ENCODE data around the gene MUC6.
"Not testable (repeated sequence)": the region's sequence is repeated elsewhere in the genome, so short reads cannot be mapped to it uniquely, and the experiment has no call there.

Gene MUC6

GRCh38 chr11:1022908-1023810 lies 13.4 kb downstream of the MUC6 start:
- no peak for DNase-seq

- no peak for DNase-seq
These were observed 14.1 kb downstream of the MUC6 start for GRCh38 chr11:1022411-1022810.

- no peak for DNase-seq
These were observed 16.2 kb downstream of the MUC6 start for GRCh38 chr11:1020211-1020905.

DNA sequence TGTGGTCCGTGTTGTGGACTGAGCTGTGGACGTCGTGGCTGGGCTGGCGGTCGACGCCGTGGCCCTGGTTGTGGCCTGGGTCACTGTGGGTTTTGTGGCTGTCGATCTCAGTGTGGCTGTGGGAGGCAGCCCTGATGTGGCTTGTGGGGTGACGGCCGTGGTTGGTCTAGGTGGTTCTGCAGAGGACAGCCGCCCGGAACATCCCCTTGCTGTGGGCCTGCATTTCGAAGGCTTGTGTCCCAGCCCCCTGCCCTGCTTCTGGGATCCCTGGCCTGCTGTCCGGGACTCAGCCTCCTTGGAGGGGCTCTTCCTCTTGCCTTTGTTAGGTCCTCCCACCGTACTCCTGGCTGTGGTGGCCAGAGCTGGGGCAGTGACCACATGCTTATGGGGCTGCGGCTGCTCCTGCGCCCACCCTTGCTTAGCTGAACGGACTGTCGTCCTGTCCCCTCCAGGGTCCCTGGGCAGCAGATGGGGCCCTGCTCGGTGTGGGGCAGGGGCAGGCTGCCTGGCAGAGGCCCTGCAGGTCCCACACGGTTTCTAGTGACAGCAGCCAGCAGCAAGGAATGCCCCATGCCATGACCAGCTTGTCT lies 17.1 kb downstream of the MUC6 start:
- no peak for DNase-seq

GRCh38 chr11:1018091-1018490 lies 18.4 kb downstream of the MUC6 start:
- DNase-seq = no peak

DNA sequence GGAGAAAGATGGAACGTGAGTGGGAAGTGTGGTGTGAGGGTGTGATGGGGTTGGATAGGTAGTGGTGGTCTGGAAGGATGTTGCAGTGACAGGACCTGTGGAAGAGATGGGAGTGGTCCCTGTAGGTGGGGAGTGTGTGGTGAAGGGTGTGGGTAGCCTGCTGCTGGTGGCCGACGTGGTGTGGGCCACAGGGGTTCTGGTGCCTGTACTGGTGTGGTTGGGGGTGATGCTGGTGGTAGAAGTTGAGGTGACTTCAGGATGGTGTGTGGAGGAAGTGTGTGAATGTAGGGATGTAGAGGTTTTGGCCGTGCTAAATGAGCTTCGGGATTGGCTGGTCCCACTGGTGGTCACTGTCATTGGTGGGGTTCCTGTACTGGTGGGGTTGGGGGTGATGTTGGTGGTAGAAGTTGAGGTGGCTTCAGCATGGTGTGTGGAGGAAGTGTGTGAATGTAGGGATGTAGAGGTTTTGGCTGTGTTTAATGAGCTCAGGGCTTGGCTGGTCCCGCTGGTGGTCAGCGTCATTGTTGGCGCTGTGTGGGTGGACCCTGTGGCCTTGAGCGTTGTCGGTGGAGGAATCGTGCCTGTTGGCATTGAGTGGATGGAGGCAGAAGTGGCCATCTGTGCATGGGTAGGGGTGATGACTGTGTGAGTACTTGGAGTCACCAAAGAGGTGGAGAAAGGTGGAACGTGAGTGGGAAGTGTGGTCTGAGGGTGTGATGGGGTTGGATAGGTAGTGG lies 19.1 kb downstream of the MUC6 start:
- no peak for DNase-seq

DNA sequence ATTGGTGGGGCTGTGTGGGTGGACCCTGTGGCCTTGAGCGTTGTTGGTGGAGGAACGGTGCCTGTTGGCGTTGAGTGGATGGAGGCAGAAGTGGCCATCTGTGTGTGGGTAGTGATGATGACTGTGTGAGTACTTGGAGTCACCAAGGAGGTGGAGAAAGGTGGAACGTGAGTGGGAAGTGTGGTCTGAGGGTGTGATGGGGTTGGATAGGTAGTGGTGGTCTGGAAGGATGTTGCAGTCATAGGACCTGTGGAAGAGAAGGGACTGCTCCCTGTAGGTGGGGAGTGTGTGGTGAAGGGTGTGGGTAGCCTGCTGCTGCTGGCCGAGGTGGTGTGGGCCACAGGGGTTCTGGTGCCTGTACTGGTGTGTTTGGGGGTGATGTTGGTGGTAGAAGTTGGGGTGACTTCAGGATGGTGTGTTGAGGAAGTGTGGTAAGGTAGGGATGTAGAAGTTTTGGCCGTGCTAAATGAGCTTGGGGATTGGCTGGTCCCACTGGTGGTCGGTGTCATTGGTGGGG lies 19.9 kb downstream of the MUC6 start:
- not testable (repeated sequence) for DNase-seq

DNA sequence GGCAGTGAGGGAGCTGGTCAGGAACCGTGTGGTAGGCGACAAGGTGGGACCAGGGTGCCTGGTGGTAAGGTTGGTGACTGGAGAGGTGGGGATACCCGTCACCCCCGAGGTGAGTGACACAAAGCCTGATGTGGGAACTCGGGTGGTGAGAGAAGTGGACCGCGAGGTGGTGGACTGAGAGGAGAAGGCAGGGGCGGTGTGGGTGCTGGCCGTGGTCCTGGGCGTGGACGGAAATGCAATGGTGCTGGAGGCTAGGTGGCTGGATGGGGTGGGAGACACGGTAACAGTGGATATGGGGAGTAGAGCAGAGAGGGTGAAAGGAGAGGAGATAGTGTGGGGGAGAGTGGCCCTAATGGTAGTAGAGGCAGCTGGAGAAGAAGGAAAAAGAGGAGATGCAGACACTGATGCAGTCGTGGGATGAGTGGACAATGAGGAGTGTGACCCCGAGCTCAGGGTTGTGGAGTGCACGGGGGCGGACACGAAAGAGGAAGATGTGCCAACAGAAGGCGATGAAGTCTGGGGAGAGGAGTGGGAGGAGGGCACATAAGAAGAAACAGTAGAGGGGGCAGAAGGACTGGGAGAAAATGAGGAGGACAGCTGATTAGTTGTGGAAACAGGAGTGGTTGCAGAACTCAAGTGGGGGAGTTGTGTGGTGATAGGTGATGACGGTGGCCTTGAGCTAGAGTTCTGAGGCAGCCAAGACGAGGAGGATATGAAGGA lies 20.5 kb downstream of the MUC6 start:
- DNase-seq = peak; percentile 30 to 57 (median 55)

GRCh38 chr11:1015064-1015463 lies 21.5 kb downstream of the MUC6 start:
- no peak for DNase-seq

GRCh38 chr11:1014276-1014675 lies 22.2 kb downstream of the MUC6 start:
- no peak for DNase-seq

DNA sequence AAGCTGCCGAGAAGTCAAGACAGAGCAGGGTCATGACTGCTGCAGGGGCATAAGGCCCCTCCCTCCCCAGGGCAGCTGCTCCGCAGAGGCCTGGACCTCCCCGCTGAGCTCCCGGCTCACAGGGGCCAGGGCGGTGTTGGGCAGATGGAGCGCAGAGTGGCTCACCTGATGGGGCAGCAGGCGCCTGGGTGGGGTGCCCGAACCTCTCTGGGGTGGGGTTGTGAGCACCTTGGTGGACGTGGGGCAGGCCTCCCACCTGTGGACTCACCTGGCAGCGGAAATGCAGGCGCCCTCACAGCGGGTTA lies 22.9 kb downstream of the MUC6 start:
- DNase-seq = no peak

GRCh38 chr11:1012740-1013630 lies 23.5 kb downstream of the MUC6 start:
- DNase-seq = no peak

- no peak for DNase-seq
These were observed 24.2 kb downstream of the MUC6 start for GRCh38 chr11:1012291-1012690.

DNA sequence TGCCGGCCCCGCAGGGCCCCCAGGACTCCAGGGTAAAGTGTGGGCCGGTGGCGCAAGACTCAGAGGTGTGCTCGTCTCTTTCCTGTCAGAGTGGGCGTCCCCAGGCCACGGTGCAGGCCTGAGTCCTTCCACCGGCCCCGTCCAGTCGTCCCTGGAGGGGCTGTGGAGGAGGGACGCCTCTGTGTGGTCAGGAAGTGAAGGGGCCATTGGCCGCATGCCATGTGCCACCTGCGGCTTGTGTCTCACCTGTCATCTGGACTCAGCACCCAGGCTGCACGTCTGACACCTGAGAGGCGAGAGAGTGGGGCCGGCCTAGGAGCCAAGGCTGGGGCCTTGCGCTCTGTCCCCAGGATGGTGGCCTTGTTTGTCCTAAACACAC lies 25.2 kb downstream of the MUC6 start:
- DNase-seq = no peak

DNA sequence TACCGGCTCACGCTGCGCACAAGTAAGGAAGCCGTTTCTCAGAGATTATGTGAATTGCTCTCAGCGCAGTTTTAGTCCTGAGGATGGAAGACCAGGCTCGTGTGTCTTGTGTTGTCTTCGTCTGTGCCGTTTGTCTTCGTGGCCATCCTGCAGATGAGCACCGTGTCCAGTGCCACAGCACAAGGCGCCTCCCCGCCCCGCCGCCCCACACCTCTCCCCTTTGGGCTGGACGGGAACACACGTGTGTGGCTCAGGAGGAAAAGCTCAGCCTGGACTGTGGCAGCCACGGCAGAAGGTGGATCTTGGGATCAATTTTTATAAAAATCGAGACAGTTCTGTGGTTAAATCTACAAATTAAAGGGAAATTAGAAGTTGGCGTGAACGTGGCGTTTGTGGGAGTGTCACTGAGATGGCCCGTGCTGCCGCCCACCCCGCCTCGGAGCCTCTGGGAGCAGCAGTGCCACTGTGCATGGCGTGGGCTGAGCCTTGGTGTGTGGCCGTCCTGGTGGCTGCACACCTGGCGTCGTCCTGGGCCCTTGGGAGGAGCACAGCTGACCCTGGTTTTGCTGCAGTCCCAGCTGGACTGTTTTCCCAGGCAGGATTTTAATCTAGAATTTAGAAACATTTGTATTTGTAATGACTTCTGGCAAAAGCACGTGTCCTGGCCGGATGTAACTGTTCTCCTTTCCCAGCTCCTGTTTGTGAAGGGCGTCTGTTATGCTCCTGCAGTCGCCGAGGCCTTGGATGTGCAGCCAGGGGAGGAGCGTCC lies 25.8 kb downstream of the MUC6 start:
- DNase-seq = no peak

GRCh38 chr11:1009991-1010390 lies 26.5 kb downstream of the MUC6 start:
- DNase-seq = no peak

DNA sequence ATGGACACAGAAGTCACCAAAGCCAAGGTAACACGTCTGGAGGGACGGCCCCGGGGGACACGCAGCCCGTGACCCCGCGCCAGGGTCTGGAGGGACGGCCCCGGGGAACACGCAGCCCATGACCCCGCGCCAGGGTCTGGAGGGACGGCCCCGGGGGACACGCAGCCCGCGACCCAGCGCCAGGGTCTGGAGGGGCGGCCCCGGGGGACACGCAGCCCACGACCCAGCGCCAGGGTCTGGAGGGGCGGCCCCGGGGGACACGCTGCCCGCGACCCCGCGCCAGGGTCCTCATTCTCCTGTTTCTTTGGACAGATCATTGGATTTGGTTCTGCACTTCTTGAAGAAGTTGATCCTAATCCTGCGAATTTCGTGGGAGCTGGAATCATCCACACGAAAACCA lies 27.1 kb downstream of the MUC6 start:
- DNase-seq = no peak

DNA sequence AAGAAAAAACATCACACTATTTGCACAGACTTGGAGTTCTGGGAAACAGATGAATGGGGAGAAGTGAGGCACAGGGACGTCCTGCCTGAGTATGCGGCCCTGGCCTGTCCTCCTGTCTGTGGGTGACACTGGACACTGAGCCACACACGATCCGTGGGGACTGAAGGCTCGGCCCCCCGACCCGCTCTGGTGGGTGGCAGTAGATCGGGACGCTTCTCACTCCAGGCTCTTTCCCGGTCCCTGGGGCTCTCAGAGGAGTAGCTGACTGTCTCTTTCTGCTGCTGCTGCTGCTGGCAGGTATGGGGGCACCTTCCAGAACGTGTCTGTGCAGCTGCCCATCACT lies 27.7 kb downstream of the MUC6 start:
- no peak for DNase-seq

GRCh38 chr11:1008001-1008802 lies 28.3 kb downstream of the MUC6 start:
- DNase-seq = no peak

- DNase-seq = no peak
These were observed 29.2 kb downstream of the MUC6 start for GRCh38 chr11:1007279-1007678.

Measured in suppressor macrophage treated with lipopolysaccharide for 1 hour (primary cell).